AG04449 (cell line): Measurements from ENCODE around the gene APEH.

Source experiments
- CTCF ChIA-PET: fragments of 350-600 bp; formaldehyde crosslinking; extraction: SDS; loops from one replicate; lab custom pipeline; 2021; ENCODE audit warnings: antibody characterized with exemption; lab: Yijun Ruan, JAX
- POLR2A ChIA-PET: fragments of 400-600, 350-600 bp; formaldehyde crosslinking; extraction: SDS; loops from one replicate; lab custom pipeline; 2020; ENCODE audit warnings: antibody characterized with exemption, inconsistent platforms; lab: Yijun Ruan, JAX
- DNase-seq: peaks from one replicate; pipeline ENCODE4 v3.0.0-alpha.2; 2010; ENCODE audit warnings: low read depth, low spot score
- H3K4me3 ChIP-seq: 2 replicates; pipeline ENCODE4 v1.5.1; 2011; ENCODE audit warnings: low read depth, mild to moderate bottlenecking, control low read depth, low read length
- CTCF ChIP-seq: IDR thresholded peaks from one replicate; pipeline ENCODE4 v1.5.1; 2011; ENCODE audit warnings: mild to moderate bottlenecking, moderate library complexity, low read length, control low read depth, inconsistent platforms; ENCODE audit not compliant: insufficient read depth; ENCODE audit errors: missing control alignments

APEH gene

GRCh38 chr3:49629451-49629850 lies 44.7 kb upstream of the APEH start:
- no peak overlapping the region for H3K4me3 ChIP-seq
- TF ChIP-seq CTCF, result no peak
- DNase-seq, result no peak
- ChIA-PET CTCF (no interaction called here), POLR2A (no interaction called here)

GRCh38 chr3:49629866-49630265 lies 44.3 kb upstream of the APEH start:
- no peak overlapping the region for H3K4me3 ChIP-seq
- POLR2A ChIA-PET, result no interaction called here
- no peak for DNase-seq
- no peak for TF ChIP-seq CTCF
- CTCF ChIA-PET, result no interaction called here

- no peak overlapping the region for H3K4me3 ChIP-seq
- ChIA-PET CTCF (no interaction called here), POLR2A (no interaction called here)
- no peak for TF ChIP-seq CTCF
- no peak for DNase-seq
Measured at GRCh38 chr3:49630784-49631183, 43.4 kb upstream of the APEH start.

- ChIA-PET CTCF (interaction anchor here (2.0 kb wide), 1 partner anchor 95 kb away, joined by 4 read pairs; no protein-coding TSS in a partner anchor), POLR2A (no interaction called here)
- no peak for DNase-seq
- TF ChIP-seq CTCF, result no peak
- H3K4me3 ChIP-seq, result no peak overlapping the region
Measured at GRCh38 chr3:49634736-49635135, 39.4 kb upstream of the APEH start.

- ChIA-PET CTCF (interaction anchor here (0.8 to 2.2 kb wide), 4 partner anchors 11 to 97 kb away, joined by 3 to 8 read pairs (median 4); no protein-coding TSS in a partner anchor), POLR2A (no interaction called here)
- DNase-seq, result no peak
- no peak overlapping the region for H3K4me3 ChIP-seq
- no peak for TF ChIP-seq CTCF
Measured at GRCh38 chr3:49636883-49637609, 37.1 kb upstream of the APEH start.

- ChIA-PET CTCF (interaction anchor here (1.4 to 2.2 kb wide), 2 partner anchors 33 to 99 kb away, joined by 4 to 8 read pairs; no protein-coding TSS in a partner anchor), POLR2A (no interaction called here)
- H3K4me3 ChIP-seq, result no peak overlapping the region
- no peak for TF ChIP-seq CTCF
- no peak for DNase-seq
Measured at GRCh38 chr3:49638445-49638844, 35.7 kb upstream of the APEH start.
